ENCODE results near the gene MYO9B.
A peak's percentile ranks its signal among the peaks of the same experiment; 100 is the strongest.

MYO9B gene

DNA sequence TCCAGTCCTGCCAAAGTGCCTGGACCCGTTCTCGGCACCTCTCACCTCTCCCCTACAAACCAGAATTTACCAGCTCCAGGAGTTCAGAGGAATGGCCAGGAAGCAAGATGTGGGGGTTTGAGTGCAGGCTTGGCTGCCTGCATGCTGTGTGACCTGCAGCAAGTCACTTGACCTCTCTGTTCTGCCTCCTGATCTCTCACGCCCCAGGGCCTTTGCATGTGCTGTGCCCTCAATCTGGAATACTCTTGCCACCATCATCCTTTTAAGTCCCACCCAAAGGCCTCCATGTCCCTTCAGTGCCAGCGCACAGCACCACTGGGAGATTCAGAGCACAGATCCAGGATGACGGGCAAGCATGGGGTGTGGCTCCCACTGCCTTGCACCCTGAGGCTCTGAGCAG is 43.4 kb downstream of the MYO9B start:
- no peak overlapping the region for H3K4me3 ChIP-seq (ENCODE audit: control insufficient read depth, low read depth, low read length)
- TF ChIP-seq, protein P1, sequence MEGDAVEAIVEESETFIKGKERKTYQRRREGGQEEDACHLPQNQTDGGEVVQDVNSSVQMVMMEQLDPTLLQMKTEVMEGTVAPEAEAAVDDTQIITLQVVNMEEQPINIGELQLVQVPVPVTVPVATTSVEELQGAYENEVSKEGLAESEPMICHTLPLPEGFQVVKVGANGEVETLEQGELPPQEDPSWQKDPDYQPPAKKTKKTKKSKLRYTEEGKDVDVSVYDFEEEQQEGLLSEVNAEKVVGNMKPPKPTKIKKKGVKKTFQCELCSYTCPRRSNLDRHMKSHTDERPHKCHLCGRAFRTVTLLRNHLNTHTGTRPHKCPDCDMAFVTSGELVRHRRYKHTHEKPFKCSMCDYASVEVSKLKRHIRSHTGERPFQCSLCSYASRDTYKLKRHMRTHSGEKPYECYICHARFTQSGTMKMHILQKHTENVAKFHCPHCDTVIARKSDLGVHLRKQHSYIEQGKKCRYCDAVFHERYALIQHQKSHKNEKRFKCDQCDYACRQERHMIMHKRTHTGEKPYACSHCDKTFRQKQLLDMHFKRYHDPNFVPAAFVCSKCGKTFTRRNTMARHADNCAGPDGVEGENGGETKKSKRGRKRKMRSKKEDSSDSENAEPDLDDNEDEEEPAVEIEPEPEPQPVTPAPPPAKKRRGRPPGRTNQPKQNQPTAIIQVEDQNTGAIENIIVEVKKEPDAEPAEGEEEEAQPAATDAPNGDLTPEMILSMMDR (conservative IDR thresholded peaks at IDR 0.05; ENCODE audit: control insufficient read depth, insufficient read depth, low read depth, low read length): no peak
- DNase-seq (ENCODE audit: low read depth): no peak

GRCh38 chr19:17121736-17122293 is 46.2 kb downstream of the MYO9B start:
- no peak overlapping the region for H3K4me3 ChIP-seq (ENCODE audit: control insufficient read depth, low read depth, low read length)
- DNase-seq (ENCODE audit: low read depth): peak; percentile 70
- TF ChIP-seq, protein P1 (conservative IDR thresholded peaks at IDR 0.05; ENCODE audit: control insufficient read depth, insufficient read depth, low read depth, low read length): no peak

- TF ChIP-seq, protein P1 (conservative IDR thresholded peaks at IDR 0.05; ENCODE audit: control insufficient read depth, insufficient read depth, low read depth, low read length): no peak
- DNase-seq (ENCODE audit: low read depth): no peak
These were observed 47.5 kb downstream of the MYO9B start for GRCh38 chr19:17123041-17123440.

GRCh38 chr19:17124025-17124424 is 48.4 kb downstream of the MYO9B start:
- DNase-seq (ENCODE audit: low read depth): no peak
- TF ChIP-seq, protein P1 (conservative IDR thresholded peaks at IDR 0.05; ENCODE audit: control insufficient read depth, insufficient read depth, low read depth, low read length): no peak
- no peak overlapping the region for H3K4me3 ChIP-seq (ENCODE audit: control insufficient read depth, low read depth, low read length)

More at GRCh38 chr19:17123041-17123440, 47.5 kb downstream of the MYO9B start:
- H3K4me3 ChIP-seq (ENCODE audit: control insufficient read depth, low read depth, low read length): no peak overlapping the region

- no peak for DNase-seq (ENCODE audit: low read depth)
- TF ChIP-seq, protein P1 (conservative IDR thresholded peaks at IDR 0.05; ENCODE audit: control insufficient read depth, insufficient read depth, low read depth, low read length): no peak
- H3K4me3 ChIP-seq (ENCODE audit: control insufficient read depth, low read depth, low read length): no peak overlapping the region
These were observed 49.6 kb downstream of the MYO9B start for GRCh38 chr19:17125062-17125727.

DNA sequence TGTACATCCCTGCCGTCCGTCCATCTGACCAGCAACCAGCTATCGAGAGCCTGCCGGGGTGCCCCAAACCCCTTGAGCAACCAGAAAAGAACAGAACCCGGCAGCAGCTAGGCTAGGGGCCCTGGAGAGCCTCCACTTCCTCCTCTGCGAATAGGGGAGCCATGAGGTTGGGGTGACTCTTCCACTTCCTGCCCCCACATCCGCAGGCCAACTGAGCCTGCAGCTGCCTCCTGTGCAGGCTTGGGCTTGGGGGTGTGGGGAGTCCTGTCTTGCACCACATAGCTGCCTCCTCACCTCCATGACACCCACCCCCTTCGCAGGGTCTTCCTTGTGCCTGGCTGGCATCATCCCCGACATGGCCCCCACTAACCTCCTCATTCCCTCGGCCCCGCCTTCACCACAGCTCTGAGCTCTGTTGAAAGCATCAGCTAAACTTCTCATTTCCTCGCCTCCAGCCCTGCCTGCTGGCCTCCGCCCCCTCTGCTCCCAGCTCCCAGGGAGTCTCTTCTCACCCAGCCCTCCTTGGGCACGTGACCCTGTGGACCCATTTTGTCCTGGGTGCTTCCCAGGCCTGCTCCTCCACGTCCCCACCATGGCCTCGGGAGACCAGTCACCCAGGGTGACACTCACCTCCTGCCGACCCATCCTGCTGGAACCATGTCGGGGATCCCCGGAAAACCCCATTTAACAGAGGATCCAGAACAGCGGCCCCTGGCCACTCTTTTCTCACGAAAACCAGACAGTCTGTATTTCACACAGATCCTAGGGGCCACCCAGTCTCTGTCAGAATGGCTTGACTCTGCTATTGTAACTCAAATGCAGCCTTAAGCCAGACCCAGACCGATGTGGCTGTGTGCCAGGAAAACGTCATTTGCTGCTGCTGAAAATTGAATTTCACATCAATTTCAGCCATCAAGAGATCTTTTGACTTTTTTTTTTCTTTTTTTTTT is 50.4 kb downstream of the MYO9B start:
- TF ChIP-seq, protein P1 (conservative IDR thresholded peaks at IDR 0.05; ENCODE audit: control insufficient read depth, insufficient read depth, low read depth, low read length): no peak
- DNase-seq (ENCODE audit: low read depth): peak; percentile 48
- no peak overlapping the region for H3K4me3 ChIP-seq (ENCODE audit: control insufficient read depth, low read depth, low read length)
